PC-3 (cell line): ENCODE measurements around the gene KCNQ5.

Experiments used
- CTCF ChIP-seq: fragments of 300-600 bp; sonication (generic); conservative IDR thresholded peaks from 2 replicates; pipeline ENCODE4 v1.5.1; 2017; ENCODE audit warnings: antibody characterized with exemption, low read depth, mild to moderate bottlenecking, low read length
- EZH2 ChIP-seq: fragments of 300-600 bp; sonication (generic); IDR thresholded peaks from one replicate; pipeline ENCODE4 v1.6.1; 2017; ENCODE audit warnings: antibody characterized with exemption, mild to moderate bottlenecking, low read length; ENCODE audit not compliant: unreplicated experiment
- EZH2phosphoT487 ChIP-seq: fragments of 300-600 bp; sonication (generic); IDR thresholded peaks from 2 replicates; pipeline ENCODE4 v1.6.1; 2018; ENCODE audit warnings: mild to moderate bottlenecking, antibody characterized with exemption, low read length, borderline replicate concordance

DNA sequence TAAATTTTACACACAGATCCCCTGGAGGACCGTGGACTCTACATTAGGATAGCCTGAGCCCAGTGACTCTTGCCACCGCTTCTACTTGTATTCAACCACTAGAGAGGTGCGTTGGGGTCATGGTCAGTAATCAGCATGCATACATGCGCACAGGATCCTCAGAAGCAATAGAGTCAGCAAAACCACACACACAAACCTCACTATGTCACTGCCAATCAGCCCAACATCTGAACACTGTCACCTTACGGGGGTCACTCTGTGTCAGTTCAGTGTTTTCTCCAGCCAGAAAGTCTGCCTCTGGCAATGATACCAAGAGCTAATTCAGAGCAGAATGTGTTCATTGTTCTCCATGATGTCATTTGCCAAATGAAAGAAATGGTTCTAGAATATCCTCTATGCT lies 378.1 kb downstream of the KCNQ5 start:
- no peak for TF ChIP-seq CTCF
- TF ChIP-seq EZH2phosphoT487: no peak
- TF ChIP-seq EZH2: no peak
